Activated CD4-positive, alpha-beta T cell treated with anti-CD3 and anti-CD28 coated beads, Interleukin-2, amount 50 U/mL, for 16 hours (primary cell): ENCODE results near the gene TTC27.
"Not testable (repeated sequence)": the region's sequence is repeated elsewhere in the genome, so short reads cannot be mapped to it uniquely, and the experiment has no call there.

Experiments
- DNase-seq: peaks from one replicate; pipeline ENCODE4 v3.0.0-alpha.2; 2020

The TTC27 gene

GRCh38 chr2:32820088-32820487, 192.2 kb downstream of the TTC27 start:
- no peak for DNase-seq

GRCh38 chr2:32820701-32821100, 192.9 kb downstream of the TTC27 start:
- no peak for DNase-seq

GRCh38 chr2:32824070-32824809, 196.4 kb downstream of the TTC27 start:
- DNase-seq: no peak

- no peak for DNase-seq
Observed at GRCh38 chr2:32825291-32825712, 197.5 kb downstream of the TTC27 start.

- DNase-seq: no peak
Observed at GRCh38 chr2:32830196-32830595, 202.3 kb downstream of the TTC27 start.

GRCh38 chr2:32832821-32833220, 205.0 kb downstream of the TTC27 start:
- no peak for DNase-seq

- DNase-seq: no peak
Observed at GRCh38 chr2:32833709-32834108, 205.9 kb downstream of the TTC27 start.

GRCh38 chr2:32835148-32835547, 207.3 kb downstream of the TTC27 start:
- no peak for DNase-seq

GRCh38 chr2:32836933-32837332, 209.1 kb downstream of the TTC27 start:
- no peak for DNase-seq

GRCh38 chr2:32838418-32838817, 210.6 kb downstream of the TTC27 start:
- DNase-seq: no peak

GRCh38 chr2:32838949-32839348, 211.1 kb downstream of the TTC27 start:
- no peak for DNase-seq

GRCh38 chr2:32841931-32842898, 214.4 kb downstream of the TTC27 start:
- no peak for DNase-seq

- DNase-seq: no peak
Observed at GRCh38 chr2:32843699-32844098, 215.8 kb downstream of the TTC27 start.

- DNase-seq: no peak
Observed at GRCh38 chr2:32844253-32844652, 216.4 kb downstream of the TTC27 start.

GRCh38 chr2:32846274-32846673, 218.4 kb downstream of the TTC27 start:
- not testable (repeated sequence) for DNase-seq

- no peak for DNase-seq
Observed at GRCh38 chr2:32847734-32848133, 219.9 kb downstream of the TTC27 start.

GRCh38 chr2:32849456-32850194, 221.8 kb downstream of the TTC27 start:
- no peak for DNase-seq

GRCh38 chr2:32851777-32852439, 224.1 kb downstream of the TTC27 start:
- no peak for DNase-seq

GRCh38 chr2:32852856-32853255, 225.0 kb downstream of the TTC27 start:
- no peak for DNase-seq

GRCh38 chr2:32856891-32857290, 229.0 kb downstream of the TTC27 start:
- no peak for DNase-seq

GRCh38 chr2:32858713-32859112, 230.9 kb downstream of the TTC27 start:
- no peak for DNase-seq

GRCh38 chr2:32860385-32860784, 232.5 kb downstream of the TTC27 start:
- no peak for DNase-seq
